Peyer's patch (tissue), 4 donors: ENCODE data around the gene LCN10.

Source experiments
- POLR2A ChIP-seq, 2 donors: fragments of 450-650 bp; IDR thresholded peaks; one replicate each; pipeline ENCODE4 v1.5.1; 2017; ENCODE audit warnings: antibody characterized with exemption in 2 of 2, mild to moderate bottlenecking in 2 of 2, moderate library complexity in 2 of 2
- TF ChIP-seq, protein P1 (sequence below), 6 experiments: fragments of 450-650 bp in 4 of 6; fragments of 200-600 bp in 2 of 6; sonication (generic) in 1 of 6; IDR thresholded peaks; one replicate each; pipeline ENCODE4 v1.5.1; 2017 to 2019; ENCODE audit warnings: antibody characterized with exemption in 6 of 6, mild to moderate bottlenecking in 3 of 6, moderate library complexity in 1 of 6

DNA sequence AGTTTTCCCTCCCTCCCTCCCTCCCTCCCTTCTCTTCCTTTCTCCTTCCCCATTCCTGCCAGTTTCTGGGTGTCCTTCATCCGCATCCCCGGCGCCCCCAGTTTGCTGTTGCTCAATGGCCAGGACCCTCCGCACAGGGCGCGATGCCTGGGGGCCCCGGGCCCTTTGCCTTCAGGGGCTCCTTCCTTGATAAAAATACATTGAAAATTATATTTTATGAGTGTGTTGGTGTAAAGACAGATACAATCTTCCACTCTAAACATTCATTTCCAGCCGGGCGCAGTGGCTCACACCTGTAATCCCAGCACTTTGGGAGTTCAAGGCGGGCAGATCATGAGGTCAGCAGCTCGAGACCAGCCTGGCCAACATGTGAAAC lies 47.9 kb downstream of the LCN10 start:
- no peak for TF ChIP-seq POLR2A (IDR thresholded peaks at IDR 0.05)
- TF ChIP-seq, protein P1, sequence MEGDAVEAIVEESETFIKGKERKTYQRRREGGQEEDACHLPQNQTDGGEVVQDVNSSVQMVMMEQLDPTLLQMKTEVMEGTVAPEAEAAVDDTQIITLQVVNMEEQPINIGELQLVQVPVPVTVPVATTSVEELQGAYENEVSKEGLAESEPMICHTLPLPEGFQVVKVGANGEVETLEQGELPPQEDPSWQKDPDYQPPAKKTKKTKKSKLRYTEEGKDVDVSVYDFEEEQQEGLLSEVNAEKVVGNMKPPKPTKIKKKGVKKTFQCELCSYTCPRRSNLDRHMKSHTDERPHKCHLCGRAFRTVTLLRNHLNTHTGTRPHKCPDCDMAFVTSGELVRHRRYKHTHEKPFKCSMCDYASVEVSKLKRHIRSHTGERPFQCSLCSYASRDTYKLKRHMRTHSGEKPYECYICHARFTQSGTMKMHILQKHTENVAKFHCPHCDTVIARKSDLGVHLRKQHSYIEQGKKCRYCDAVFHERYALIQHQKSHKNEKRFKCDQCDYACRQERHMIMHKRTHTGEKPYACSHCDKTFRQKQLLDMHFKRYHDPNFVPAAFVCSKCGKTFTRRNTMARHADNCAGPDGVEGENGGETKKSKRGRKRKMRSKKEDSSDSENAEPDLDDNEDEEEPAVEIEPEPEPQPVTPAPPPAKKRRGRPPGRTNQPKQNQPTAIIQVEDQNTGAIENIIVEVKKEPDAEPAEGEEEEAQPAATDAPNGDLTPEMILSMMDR (IDR thresholded peaks at IDR 0.05) = no peak
